Measurements from ENCODE around the gene SPTBN4.
A peak's percentile ranks its signal among the peaks of the same experiment; 100 is the strongest.
"Not testable (repeated sequence)": the region's sequence is repeated elsewhere in the genome, so short reads cannot be mapped to it uniquely, and the experiment has no call there.

The SPTBN4 gene

GRCh38 chr19:40442328-40443130 lies 24.3 kb upstream of the SPTBN4 start:
- DNase-seq: no peak

DNA sequence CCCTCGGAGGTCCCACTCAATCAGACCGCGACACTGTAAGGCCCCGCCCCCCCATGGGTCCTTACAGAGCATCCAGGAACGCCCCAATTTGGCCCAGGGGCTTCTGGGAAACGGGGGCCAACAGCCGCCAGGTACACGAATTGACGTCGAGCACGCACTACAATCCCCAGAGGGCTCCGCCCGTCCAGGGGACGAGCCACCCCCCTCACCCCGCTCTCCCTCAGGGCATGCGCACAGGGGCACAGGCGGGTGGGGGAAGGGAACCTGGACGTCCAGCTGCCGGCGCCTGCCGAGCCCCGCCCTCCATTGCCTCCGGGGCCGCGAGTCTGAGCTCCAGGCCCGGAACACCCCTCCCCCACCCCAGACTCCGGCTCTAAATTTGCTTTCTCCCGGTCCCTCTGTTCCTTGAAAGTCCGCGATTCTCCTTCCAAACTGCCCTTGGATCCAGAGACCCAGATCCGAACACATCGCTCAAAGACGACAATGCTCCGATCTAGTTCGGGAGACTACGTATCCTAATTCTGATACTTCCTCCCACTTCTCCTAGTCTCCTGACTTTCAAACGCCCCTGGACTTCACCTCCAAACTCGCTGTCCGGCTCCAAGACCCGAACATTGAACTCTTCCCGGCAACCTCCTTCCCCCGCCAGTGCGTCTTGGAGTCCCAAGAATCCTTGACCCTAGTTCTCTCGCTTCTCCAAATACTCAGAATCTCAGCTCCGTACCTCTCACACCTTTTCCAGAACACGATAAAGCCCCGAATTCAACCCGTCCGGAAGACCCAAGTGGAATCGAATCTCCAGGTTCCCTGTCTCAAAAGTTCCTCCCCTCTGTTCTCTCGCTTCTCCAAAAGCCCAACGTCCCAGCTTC lies 23.4 kb upstream of the SPTBN4 start:
- peak; percentile 96 for DNase-seq

DNA sequence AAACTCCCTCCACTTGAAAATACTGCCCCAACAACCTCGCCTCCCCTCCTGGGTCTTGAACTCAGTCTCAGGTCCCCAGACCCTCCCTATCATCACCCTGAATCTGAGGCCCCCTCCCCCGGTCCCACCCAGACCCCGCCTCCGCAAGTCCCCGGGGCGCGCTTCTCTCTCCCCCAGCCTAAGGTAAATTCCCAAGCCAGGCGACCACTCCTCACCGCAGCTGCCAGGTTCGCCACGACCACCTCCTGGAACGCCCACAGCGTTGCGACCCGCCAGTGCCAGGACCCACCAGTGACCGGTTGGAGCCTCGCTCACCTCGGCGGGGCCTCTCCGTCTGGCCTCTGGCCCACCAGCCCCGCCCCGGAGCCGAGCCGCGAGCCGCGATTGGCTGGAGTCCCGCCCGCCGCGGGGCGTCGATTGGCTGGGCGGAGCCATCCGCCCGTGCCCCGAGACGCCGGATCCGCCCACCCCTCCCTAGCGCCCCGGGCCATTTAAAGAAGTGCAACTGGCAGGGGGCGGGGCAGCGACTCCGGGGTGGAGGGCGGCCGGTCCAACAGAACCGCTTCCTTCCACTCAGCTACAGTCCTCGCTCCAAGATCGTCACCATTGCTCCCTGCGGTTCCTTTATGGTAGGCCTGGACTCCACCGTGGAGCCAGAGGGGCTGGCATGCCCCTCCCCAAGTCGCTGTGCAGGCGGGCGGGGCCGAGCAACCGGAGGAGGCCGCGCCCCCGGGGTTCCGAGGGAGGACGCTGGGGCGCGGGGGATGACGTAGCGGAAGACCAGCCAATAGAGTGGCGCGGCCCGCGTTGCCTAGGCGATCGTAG lies 22.6 kb upstream of the SPTBN4 start, which contains the start of gene SERTAD3:
Gene SERTAD3 (minus strand): TSS at position 336 of the 825 bp plus-strand sequence. CDS start 2,255 bp downstream, outside the sequence.
- DNase-seq: peak; percentile 90

- no peak for DNase-seq
Measured at GRCh38 chr19:40444825-40445312, 21.9 kb upstream of the SPTBN4 start.

- DNase-seq: no peak
Measured at GRCh38 chr19:40445780-40446262, 21.0 kb upstream of the SPTBN4 start.

- no peak for DNase-seq
Measured at GRCh38 chr19:40446263-40446784, 20.5 kb upstream of the SPTBN4 start.

- no peak for DNase-seq
Measured at GRCh38 chr19:40449506-40449905, 17.3 kb upstream of the SPTBN4 start.

- DNase-seq: no peak
Measured at GRCh38 chr19:40450664-40451063, 16.1 kb upstream of the SPTBN4 start.

GRCh38 chr19:40452016-40452415 lies 14.8 kb upstream of the SPTBN4 start:
- DNase-seq: no peak

DNA sequence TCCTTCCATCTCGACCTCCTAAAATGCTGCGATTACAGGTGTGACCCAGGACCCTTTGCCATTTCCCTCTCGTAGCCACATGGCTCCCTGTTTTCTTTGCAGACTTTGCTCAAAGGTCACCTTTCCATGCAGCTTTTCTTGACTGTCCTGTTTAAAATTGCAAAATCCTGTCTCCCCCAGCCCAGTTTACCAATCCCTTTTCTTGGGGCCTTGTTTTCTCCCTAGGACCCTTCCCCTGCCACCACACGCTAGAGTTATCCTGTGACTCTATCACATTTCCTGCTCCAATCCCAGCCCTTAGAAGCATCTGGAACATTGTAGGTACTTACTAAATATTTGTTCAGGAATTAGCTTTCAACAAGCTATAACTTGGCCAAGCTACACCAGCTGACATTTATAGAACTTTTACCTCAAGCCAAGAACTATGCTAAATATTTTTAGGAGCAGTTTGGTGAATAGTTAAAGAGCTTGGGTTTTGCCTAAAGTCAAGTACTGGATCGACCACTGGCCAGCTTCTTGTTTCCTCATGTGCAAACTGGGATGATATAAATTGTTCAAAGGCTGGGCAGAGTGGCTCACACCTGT lies 13.6 kb upstream of the SPTBN4 start:
- no peak for DNase-seq

DNA sequence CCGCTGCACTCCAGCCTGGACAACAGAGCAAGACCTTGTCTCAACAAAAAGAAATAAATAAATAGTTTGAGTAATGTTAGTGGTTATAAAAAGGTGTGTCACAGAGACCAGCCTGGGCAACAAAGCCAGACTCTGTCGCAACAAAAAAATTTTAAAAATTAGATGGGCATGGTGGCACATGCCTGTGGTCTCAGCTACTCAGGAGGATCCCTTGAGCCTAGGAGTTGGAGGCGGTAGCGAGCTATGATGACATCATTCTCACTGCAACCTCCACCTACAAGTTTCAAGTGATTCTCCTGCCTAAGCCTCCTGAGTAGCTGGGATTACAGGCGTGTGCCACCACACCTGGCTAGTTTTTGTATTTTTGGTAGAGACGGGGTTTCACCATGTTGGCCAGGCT lies 12.9 kb upstream of the SPTBN4 start:
- not testable (repeated sequence) for DNase-seq

GRCh38 chr19:40457048-40457447 lies 9.8 kb upstream of the SPTBN4 start:
- DNase-seq: no peak

- no peak for DNase-seq
Measured at GRCh38 chr19:40457953-40458596, 8.7 kb upstream of the SPTBN4 start.

DNA sequence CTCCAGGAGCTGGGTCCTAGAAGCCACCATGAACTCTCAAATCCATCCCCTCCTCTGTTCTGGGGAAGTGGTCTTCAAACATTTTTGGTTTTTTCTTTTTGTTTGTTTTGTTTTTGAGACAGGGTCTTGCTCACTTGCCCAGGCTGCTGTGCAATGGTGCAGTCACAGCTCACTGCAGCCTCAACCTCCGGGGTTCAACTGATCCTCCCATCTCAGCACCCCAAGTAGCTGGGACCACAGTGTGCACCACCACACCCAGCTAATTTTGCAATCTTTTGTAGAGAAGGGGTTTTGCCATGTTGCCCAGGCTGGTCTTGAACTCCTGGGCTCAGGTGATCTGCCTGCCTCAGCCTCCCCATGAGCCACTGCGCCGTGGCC lies 8.2 kb upstream of the SPTBN4 start:
- no peak for DNase-seq

DNA sequence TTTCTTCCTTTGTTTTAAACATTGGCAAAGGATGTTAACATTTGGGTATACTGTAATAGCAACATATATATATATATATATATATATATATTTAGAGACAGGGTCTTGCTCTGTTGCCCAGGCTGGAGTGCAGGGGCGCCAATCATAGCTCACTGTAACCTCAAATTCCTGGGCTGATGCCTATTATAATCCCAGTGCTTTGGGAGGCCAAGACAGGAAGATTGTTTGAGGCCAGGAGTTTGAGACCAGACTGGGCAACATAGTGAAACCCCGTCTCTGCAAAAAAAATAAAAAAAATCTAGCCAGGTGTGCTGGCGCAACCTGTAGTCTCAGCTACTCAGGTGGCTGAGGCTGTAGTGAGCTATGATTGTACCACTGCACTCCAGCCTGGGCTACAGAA lies 6.6 kb upstream of the SPTBN4 start:
- DNase-seq: no peak

DNA sequence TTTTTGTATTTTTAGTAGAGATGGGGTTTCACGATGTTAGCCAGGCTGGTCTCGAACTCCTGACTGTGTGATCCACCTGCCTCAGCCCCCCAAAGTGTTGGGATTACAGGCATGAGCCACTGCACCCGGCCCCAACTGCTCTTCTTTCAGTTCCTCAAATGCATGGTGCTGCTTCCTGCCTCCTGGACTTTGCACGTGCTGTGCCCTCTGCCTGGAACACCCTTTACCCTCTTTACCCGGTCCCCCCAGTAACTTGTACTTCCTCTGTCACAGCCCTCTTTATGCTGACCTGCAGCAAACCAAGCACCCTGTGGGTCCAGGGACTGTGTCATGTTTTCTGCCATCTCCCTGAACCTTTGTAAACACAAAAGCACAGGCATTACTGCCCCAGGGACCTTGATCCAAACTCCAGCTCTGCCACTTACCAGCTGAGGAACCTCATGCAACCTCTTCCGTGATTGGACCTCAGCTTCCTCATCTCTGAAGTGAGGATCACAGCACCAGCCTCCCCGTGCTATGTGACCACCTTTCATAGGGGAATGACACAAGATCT lies 5.1 kb upstream of the SPTBN4 start:
- DNase-seq: no peak

DNA sequence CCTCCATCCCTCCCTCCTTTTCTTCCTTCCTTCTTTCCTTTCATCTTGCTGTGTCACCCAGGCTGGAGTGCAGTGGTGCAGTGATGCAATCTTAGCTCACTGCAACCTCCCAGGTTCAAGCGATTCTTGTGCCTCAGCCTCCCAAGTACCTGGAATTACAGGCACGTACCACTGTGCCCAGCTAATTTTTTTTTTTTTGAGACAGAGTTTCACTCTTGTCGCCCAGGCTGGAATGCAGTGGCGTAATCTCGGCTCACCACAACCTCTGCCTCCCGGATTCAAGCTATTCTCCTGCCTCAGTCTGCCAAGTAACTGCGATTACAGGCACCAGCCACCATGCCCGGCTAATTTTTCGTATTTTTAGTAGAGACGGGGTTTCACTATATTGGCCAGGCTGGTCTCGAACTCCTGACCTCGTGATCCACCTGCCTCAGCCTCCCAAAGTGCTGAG lies 3.2 kb upstream of the SPTBN4 start:
- not testable (repeated sequence) for DNase-seq

GRCh38 chr19:40464059-40465024 lies 2.5 kb upstream of the SPTBN4 start:
- DNase-seq: peak; percentile 24

DNA sequence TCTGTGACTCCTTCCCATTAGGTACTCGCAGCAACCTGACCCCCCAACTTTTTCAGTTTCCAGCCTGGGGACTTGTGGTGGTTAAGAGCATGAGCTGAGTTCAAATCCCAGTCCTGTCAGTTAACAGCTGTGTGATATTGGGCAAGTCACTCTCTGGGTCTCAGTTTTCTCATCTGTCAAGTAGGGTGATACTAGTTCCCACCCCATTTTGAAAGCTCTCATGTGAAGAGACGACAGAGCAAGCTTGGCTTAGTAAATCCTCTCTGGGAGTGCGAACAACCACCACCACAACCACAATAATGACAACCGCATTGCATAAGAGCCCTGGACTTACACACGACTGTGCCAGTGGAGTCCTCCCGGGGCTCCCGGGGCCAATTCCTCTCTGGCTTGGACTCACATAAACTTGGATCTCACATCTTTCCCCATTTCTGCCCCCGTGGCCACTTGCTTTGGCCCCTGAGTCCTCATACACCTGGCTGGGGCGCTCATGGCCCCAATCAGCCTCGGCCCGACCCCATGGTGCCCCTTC lies 1.7 kb upstream of the SPTBN4 start:
- DNase-seq: peak; percentile 53
